Measurements from ENCODE around the gene CHN1. TPM values are rescaled to one million over a fixed set of nuclear protein-coding genes. Genes with fewer than 3 reads are reported as not detected.

CHN1 gene
- total RNA-seq, 6 donors from 2014 or later, result 7.2 to 27.1 (median 11.0) TPM

DNA sequence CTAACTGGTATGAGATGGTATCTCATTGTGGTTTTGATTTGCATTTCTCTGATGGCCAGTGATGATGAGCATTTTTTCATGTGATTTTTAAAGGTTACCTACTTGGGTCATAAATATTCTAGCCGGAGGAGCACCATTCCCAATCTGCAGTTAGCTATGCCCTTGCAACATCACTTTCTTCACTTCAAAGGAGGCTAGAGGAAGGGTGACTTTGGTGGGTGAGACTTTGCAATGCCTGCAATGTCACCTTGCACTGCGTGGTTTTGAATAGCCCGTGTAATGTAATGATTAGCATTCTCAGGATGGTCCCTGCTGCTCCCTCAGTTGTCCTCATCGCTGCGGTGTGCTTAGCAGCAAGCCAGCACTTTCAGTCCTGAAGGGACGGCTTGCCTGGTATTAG lies 184.8 kb downstream of the CHN1 start:
- no peaks in the 10 kb centered on the region for H3K36me3 ChIP-seq
- H3K9me3 ChIP-seq, result no peaks in the 10 kb centered on the region
- H3K4me3 ChIP-seq, result no peak overlapping the region
- ATAC-seq (ENCODE audit: low FRiP score in 2 of 2) (no peak), DNase-seq (no peak)
- no peaks in the 10 kb centered on the region for H3K4me1 ChIP-seq
- TF ChIP-seq POLR2A (IDR thresholded peaks at IDR 0.05) (no peak), EP300 (IDR thresholded peaks at IDR 0.05) (no peak), POLR2AphosphoS5 (IDR thresholded peaks at IDR 0.05) (no peak)
- TF ChIP-seq, protein P1, sequence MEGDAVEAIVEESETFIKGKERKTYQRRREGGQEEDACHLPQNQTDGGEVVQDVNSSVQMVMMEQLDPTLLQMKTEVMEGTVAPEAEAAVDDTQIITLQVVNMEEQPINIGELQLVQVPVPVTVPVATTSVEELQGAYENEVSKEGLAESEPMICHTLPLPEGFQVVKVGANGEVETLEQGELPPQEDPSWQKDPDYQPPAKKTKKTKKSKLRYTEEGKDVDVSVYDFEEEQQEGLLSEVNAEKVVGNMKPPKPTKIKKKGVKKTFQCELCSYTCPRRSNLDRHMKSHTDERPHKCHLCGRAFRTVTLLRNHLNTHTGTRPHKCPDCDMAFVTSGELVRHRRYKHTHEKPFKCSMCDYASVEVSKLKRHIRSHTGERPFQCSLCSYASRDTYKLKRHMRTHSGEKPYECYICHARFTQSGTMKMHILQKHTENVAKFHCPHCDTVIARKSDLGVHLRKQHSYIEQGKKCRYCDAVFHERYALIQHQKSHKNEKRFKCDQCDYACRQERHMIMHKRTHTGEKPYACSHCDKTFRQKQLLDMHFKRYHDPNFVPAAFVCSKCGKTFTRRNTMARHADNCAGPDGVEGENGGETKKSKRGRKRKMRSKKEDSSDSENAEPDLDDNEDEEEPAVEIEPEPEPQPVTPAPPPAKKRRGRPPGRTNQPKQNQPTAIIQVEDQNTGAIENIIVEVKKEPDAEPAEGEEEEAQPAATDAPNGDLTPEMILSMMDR (IDR thresholded peaks at IDR 0.05), result no peak
- WGBS, 2 donors, result 91 to 95% methylated on average over 4 to 6 of the region's 6 CpGs
- no peaks in the 10 kb centered on the region for H3K27me3 ChIP-seq
- no peak overlapping the region for H3K27ac ChIP-seq

DNA sequence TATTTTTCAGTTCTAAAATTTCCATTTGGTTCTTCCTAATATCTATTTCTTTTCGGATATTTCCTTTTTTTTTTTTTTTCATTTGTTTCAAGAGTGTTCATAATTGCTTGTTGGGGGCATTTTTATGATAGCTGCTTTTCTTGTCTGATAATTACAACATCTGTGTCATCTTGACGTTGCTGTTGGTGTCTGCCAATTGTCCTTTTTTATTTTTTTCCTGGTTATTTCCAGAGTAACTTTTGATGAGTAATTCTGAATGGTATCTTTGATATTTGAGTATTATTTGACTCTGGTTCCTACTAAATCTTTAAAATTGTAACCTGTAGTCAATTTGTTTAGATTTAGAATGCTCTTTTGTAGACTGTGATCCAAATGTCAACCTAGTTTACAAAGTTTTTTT lies 189.7 kb downstream of the CHN1 start:
- DNase-seq (no peak), ATAC-seq (ENCODE audit: low FRiP score in 2 of 2) (no peak)
- TF ChIP-seq EP300 (IDR thresholded peaks at IDR 0.05), result no peak
- TF ChIP-seq POLR2A (IDR thresholded peaks at IDR 0.05), result no peak
- TF ChIP-seq, protein P1 (IDR thresholded peaks at IDR 0.05), result no peak
- no peak for TF ChIP-seq POLR2AphosphoS5 (IDR thresholded peaks at IDR 0.05)
- Histone ChIP-seq H3K9me3 (no peaks in the 10 kb centered on the region), H3K27ac (no peak overlapping the region), H3K36me3 (peaks cover 0 to 9% (median 0%) of the 10 kb centered on the region in 4 donors), H3K27me3 (no peaks in the 10 kb centered on the region), H3K4me3 (no peak overlapping the region), H3K4me1 (no peaks in the 10 kb centered on the region)
- 55 to 79% methylated on average over 2 of the region's 2 CpGs for WGBS, 2 donors

DNA sequence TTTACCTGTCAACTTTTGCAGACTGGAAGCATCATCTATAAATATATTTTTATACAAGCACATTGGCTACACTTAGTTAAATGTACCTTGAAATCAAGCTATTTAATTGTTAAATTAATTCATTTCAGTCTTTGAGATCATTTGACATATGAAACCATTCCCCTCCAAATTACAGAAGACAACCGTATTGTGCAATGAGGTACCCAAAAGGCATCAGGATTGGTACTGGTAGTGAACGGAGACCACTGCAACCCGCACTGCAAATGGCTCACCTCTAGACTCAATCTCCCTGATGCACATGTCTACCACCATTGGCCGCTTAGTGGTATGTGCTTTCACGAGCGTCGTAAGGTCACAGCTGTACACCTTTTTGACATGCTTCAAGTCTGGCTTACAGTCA lies 193.1 kb downstream of the CHN1 start:
- 97 to 99% methylated on average over 7 of the region's 7 CpGs for WGBS, 2 donors
- Histone ChIP-seq H3K27me3 (no peaks in the 10 kb centered on the region), H3K36me3 (peaks cover 0 to 15% (median 0%) of the 10 kb centered on the region in 4 donors), H3K4me3 (no peak overlapping the region), H3K9me3 (no peaks in the 10 kb centered on the region), H3K27ac (no peak overlapping the region), H3K4me1 (no peaks in the 10 kb centered on the region)
- no peak for ATAC-seq (ENCODE audit: low FRiP score in 2 of 2)
- no peak for DNase-seq
- no peak for TF ChIP-seq POLR2A (IDR thresholded peaks at IDR 0.05)
- TF ChIP-seq POLR2AphosphoS5 (IDR thresholded peaks at IDR 0.05), result no peak
- TF ChIP-seq, protein P1 (IDR thresholded peaks at IDR 0.05), result no peak
- no peak for TF ChIP-seq EP300 (IDR thresholded peaks at IDR 0.05)

DNA sequence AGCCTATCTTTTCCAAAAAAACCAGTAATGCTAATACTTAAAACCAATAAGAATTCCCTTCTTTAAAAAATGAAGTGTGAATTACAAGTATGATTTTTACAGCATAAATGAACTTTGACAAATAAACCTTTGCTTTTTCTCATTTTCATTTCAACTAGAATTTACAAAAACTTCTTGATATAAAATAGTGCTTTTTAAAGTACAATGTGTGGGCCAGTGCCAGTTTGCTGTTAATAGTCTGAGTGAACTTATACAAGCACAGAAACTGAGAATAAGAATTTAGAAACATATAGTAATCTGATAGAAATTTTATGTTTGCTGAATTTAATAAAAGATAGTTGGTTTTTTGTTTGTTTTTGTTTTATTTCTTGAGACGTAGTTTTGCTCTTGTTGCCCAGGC lies 197.2 kb downstream of the CHN1 start:
- Histone ChIP-seq H3K4me1 (peaks cover 0 to 2% (median 0%) of the 10 kb centered on the region in 4 donors), H3K9me3 (no peaks in the 10 kb centered on the region), H3K27ac (peak overlapping the region in 1 of 4 donors; percentile 18), H3K4me3 (no peak overlapping the region), H3K27me3 (no peaks in the 10 kb centered on the region), H3K36me3 (peaks cover 0 to 15% (median 0%) of the 10 kb centered on the region in 4 donors)
- TF ChIP-seq, protein P1 (IDR thresholded peaks at IDR 0.05), result no peak
- TF ChIP-seq POLR2A (IDR thresholded peaks at IDR 0.05), result no peak
- no peak for TF ChIP-seq EP300 (IDR thresholded peaks at IDR 0.05)
- no peak for TF ChIP-seq POLR2AphosphoS5 (IDR thresholded peaks at IDR 0.05)
- 69% methylated on average over 1 of the region's 1 CpG for WGBS, 2 donors
- DNase-seq (no peak), ATAC-seq (ENCODE audit: low FRiP score in 2 of 2) (no peak)

DNA sequence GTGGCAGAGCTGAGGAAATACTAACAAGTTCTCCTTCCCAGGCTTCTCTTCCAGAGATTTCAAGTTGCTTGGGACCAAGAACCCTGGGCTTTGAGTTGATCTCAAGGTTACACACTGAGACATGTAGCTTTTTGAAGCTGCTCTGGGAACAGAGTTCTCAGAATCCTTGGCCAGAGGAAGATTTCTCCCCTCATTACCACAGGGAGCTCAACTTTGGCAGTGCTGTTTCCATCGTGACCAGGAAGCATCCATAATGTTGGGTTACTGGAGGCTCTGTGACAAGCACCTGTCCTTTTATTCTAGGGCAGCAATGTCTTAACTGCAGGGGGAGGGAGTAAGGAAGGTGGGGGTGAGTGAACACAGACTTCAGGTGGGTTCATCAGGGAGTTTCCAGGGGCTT lies 199.4 kb downstream of the CHN1 start:
- Histone ChIP-seq H3K4me3 (no peak overlapping the region), H3K27me3 (no peaks in the 10 kb centered on the region), H3K9me3 (no peaks in the 10 kb centered on the region), H3K36me3 (peaks cover 0 to 8% (median 0%) of the 10 kb centered on the region in 4 donors), H3K27ac (no peak overlapping the region), H3K4me1 (peaks cover 0 to 2% (median 0%) of the 10 kb centered on the region in 4 donors)
- ATAC-seq (ENCODE audit: low FRiP score in 2 of 2) (no peak), DNase-seq (no peak)
- whole genome bisulfite sequencing, 2 donors, result 80 to 87% methylated on average over 1 of the region's 1 CpG
- TF ChIP-seq EP300 (IDR thresholded peaks at IDR 0.05) (no peak), POLR2AphosphoS5 (IDR thresholded peaks at IDR 0.05) (no peak), POLR2A (IDR thresholded peaks at IDR 0.05) (no peak)
- TF ChIP-seq, protein P1 (IDR thresholded peaks at IDR 0.05), result no peak

All from upper lobe of left lung (tissue), 6 donors.